ENCODE data around the gene GRIN2B.

GRIN2B gene

DNA sequence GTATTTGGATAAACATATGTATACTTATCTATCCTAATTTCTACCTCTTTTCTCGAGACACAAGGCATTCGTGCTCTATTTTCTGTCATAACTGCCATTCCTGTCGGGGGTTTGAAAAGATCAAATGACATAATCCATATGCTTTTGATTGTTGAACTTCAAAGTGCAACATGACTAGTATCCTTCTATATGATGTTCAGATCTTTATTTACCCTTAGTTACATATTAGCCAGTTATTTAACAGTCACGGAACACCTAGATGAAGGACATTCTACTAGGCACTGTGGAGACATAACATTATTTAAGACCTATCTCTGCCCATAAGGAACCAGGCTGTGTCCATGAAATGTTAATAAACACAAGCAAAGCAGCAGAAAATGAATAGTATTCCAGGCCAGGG is 11.2 kb upstream of the GRIN2B start:
- H2BK15ac ChIP-seq (replicated peaks; ENCODE audit: low read depth) = no peak overlapping the region
- H3K79me1 ChIP-seq (ENCODE audit: low read length) = no peaks in the 10 kb centered on the region
- H3K4me1 ChIP-seq (ENCODE audit: control insufficient read depth, low read depth, low read length) = no peaks in the 10 kb centered on the region
- H3K4ac ChIP-seq (ENCODE audit: low read depth, low read length) = no peak overlapping the region
- H2AK5ac ChIP-seq (ENCODE audit: low read length) = no peak overlapping the region
- H3K79me2 ChIP-seq (ENCODE audit: control insufficient read depth, insufficient read depth, low read length) = no peaks in the 10 kb centered on the region
- no peak overlapping the region for H3K18ac ChIP-seq (ENCODE audit: low read length)
- WGBS (ENCODE audit: extremely low coverage, insufficient coverage, low lambda C conversion rate) = no CpG with 5 or more reads among the region's 4 CpGs
- H3K36me3 ChIP-seq (ENCODE audit: control insufficient read depth, insufficient read depth, low read length) = no peaks in the 10 kb centered on the region
- no peak overlapping the region for H3K56ac ChIP-seq (ENCODE audit: low read length)
- H4K8ac ChIP-seq (ENCODE audit: low read depth, low read length) = no peak overlapping the region
- H3K23ac ChIP-seq (ENCODE audit: low read length) = no peak overlapping the region
- no peak overlapping the region for H3K27ac ChIP-seq (ENCODE audit: low read depth, low read length)
- H3K27me3 ChIP-seq (ENCODE audit: insufficient read depth, low read length, poor library complexity) = no peaks in the 10 kb centered on the region
- no peak overlapping the region for H4K5ac ChIP-seq (ENCODE audit: low read length)
- DNase-seq = no peak
- no peak overlapping the region for H3K4me2 ChIP-seq (ENCODE audit: low read length)
- H2BK5ac ChIP-seq (ENCODE audit: low read length) = no peak overlapping the region
- no peak overlapping the region for H3K9ac ChIP-seq (ENCODE audit: low read length)
- no peak overlapping the region for H3K4me3 ChIP-seq (ENCODE audit: low read length)
- no peak overlapping the region for H2BK120ac ChIP-seq (ENCODE audit: low read depth, low read length)

DNA sequence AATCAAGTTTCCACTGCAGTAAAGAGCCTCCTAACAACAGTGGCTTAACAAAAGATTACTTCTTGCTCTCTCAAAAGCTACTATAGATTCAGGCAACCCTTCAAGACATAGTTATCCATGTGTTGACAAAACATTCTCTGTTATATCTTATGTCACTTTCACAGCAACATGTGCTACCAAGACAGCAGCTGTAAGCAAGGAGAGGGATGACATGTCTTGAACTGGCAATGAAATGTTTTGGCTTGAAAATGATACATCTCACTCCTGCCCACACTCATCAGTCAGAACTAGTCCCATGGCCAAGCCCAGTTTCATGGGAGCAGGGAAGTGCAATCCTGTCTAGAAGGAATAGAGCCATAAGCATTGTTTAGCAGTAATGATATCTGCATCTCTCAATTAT is 10.7 kb upstream of the GRIN2B start:
- no peak overlapping the region for H2BK15ac ChIP-seq (replicated peaks; ENCODE audit: low read depth)
- no peak overlapping the region for H3K18ac ChIP-seq (ENCODE audit: low read length)
- H3K4me2 ChIP-seq (ENCODE audit: low read length) = no peak overlapping the region
- H3K36me3 ChIP-seq (ENCODE audit: control insufficient read depth, insufficient read depth, low read length) = no peaks in the 10 kb centered on the region
- H3K27ac ChIP-seq (ENCODE audit: low read depth, low read length) = no peak overlapping the region
- no peak overlapping the region for H3K23ac ChIP-seq (ENCODE audit: low read length)
- no peak overlapping the region for H2BK5ac ChIP-seq (ENCODE audit: low read length)
- no peak overlapping the region for H3K9ac ChIP-seq (ENCODE audit: low read length)
- no peaks in the 10 kb centered on the region for H3K27me3 ChIP-seq (ENCODE audit: insufficient read depth, low read length, poor library complexity)
- H4K5ac ChIP-seq (ENCODE audit: low read length) = no peak overlapping the region
- H3K4me3 ChIP-seq (ENCODE audit: low read length) = no peak overlapping the region
- H2BK120ac ChIP-seq (ENCODE audit: low read depth, low read length) = no peak overlapping the region
- no peak overlapping the region for H3K4ac ChIP-seq (ENCODE audit: low read depth, low read length)
- no peak overlapping the region for H2AK5ac ChIP-seq (ENCODE audit: low read length)
- H3K56ac ChIP-seq (ENCODE audit: low read length) = no peak overlapping the region
- DNase-seq = no peak
- H3K79me1 ChIP-seq (ENCODE audit: low read length) = no peaks in the 10 kb centered on the region
- no peak overlapping the region for H4K8ac ChIP-seq (ENCODE audit: low read depth, low read length)
- H3K79me2 ChIP-seq (ENCODE audit: control insufficient read depth, insufficient read depth, low read length) = no peaks in the 10 kb centered on the region
- no peaks in the 10 kb centered on the region for H3K4me1 ChIP-seq (ENCODE audit: control insufficient read depth, low read depth, low read length)

DNA sequence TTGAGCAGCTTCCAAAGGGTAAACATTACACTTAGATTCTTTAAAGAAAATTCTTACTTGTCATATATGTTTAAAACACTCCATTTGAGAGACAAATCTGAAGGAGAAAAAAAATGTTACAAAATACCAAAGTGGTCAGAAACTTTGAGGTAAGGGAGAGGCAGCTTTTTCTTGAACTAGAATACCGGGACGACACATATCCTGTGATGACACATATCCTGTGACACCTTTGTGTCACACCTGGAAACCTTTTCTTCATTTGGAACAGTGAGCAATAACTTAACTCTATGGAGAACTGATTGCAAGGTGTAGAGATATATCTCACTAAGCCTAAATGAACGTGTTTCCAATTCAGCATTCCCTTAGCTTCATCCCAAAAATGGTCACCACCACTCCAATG is 4.6 kb upstream of the GRIN2B start:
- Histone ChIP-seq H3K4me2 (ENCODE audit: low read length) (no peak overlapping the region), H3K56ac (ENCODE audit: low read length) (no peak overlapping the region), H3K79me1 (ENCODE audit: low read length) (no peaks in the 10 kb centered on the region), H4K5ac (ENCODE audit: low read length) (no peak overlapping the region), H3K36me3 (ENCODE audit: control insufficient read depth, insufficient read depth, low read length) (no peaks in the 10 kb centered on the region), H3K27ac (ENCODE audit: low read depth, low read length) (no peak overlapping the region), H4K8ac (ENCODE audit: low read depth, low read length) (no peak overlapping the region), H2BK15ac (replicated peaks; ENCODE audit: low read depth) (no peak overlapping the region), H2BK120ac (ENCODE audit: low read depth, low read length) (no peak overlapping the region), H2BK5ac (ENCODE audit: low read length) (no peak overlapping the region), H3K18ac (ENCODE audit: low read length) (no peak overlapping the region), H3K4ac (ENCODE audit: low read depth, low read length) (no peak overlapping the region), H3K27me3 (ENCODE audit: insufficient read depth, low read length, poor library complexity) (no peaks in the 10 kb centered on the region), H3K23ac (ENCODE audit: low read length) (no peak overlapping the region), H3K79me2 (ENCODE audit: control insufficient read depth, insufficient read depth, low read length) (no peaks in the 10 kb centered on the region), H3K4me3 (ENCODE audit: low read length) (no peak overlapping the region), H3K4me1 (ENCODE audit: control insufficient read depth, low read depth, low read length) (no peaks in the 10 kb centered on the region), H2AK5ac (ENCODE audit: low read length) (no peak overlapping the region), H3K9ac (ENCODE audit: low read length) (no peak overlapping the region)
- no CpG with 5 or more reads among the region's 3 CpGs for WGBS (ENCODE audit: extremely low coverage, insufficient coverage, low lambda C conversion rate)
- DNase-seq = no peak

DNA sequence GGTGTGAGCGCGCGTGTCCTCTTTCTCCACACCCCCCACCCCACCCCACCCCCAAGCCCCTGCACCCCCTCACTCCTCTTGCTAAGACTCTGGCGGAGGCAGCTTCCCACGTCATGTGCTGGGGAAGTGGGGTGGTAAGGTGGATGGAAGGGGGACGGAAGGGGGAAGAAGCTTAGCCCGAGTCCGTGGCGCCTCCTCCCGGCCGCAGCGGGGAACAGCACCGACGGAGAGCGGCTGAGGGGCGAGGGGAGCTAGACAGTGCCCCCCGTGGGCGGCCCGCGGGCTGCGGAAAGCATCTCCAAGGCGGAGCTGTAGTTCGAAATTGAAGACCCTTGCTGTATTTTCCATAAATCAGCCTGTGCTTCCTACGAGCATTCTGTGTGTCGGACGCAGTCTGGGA is 588 bp upstream of the GRIN2B start:
- H2BK15ac ChIP-seq (replicated peaks; ENCODE audit: low read depth) = no peak overlapping the region
- H3K36me3 ChIP-seq (ENCODE audit: control insufficient read depth, insufficient read depth, low read length) = no peaks in the 10 kb centered on the region
- no peaks in the 10 kb centered on the region for H3K4me1 ChIP-seq (ENCODE audit: control insufficient read depth, low read depth, low read length)
- H3K27ac ChIP-seq (ENCODE audit: low read depth, low read length) = no peak overlapping the region
- H3K18ac ChIP-seq (ENCODE audit: low read length) = no peak overlapping the region
- no peak overlapping the region for H2AK5ac ChIP-seq (ENCODE audit: low read length)
- H3K9ac ChIP-seq (ENCODE audit: low read length) = no peak overlapping the region
- no peak overlapping the region for H3K4me3 ChIP-seq (ENCODE audit: low read length)
- H3K56ac ChIP-seq (ENCODE audit: low read length) = peak overlapping the region; percentile 77
- H3K79me1 ChIP-seq (ENCODE audit: low read length) = no peaks in the 10 kb centered on the region
- H3K4me2 ChIP-seq (ENCODE audit: low read length) = no peak overlapping the region
- no peak overlapping the region for H3K4ac ChIP-seq (ENCODE audit: low read depth, low read length)
- no peak overlapping the region for H2BK5ac ChIP-seq (ENCODE audit: low read length)
- H3K79me2 ChIP-seq (ENCODE audit: control insufficient read depth, insufficient read depth, low read length) = no peaks in the 10 kb centered on the region
- peaks cover 4% of the 10 kb centered on the region for H3K27me3 ChIP-seq (ENCODE audit: insufficient read depth, low read length, poor library complexity)
- no peak overlapping the region for H3K23ac ChIP-seq (ENCODE audit: low read length)
- no CpG with 5 or more reads among the region's 26 CpGs for WGBS (ENCODE audit: extremely low coverage, insufficient coverage, low lambda C conversion rate)
- H4K8ac ChIP-seq (ENCODE audit: low read depth, low read length) = no peak overlapping the region
- DNase-seq = peak; percentile 75
- no peak overlapping the region for H4K5ac ChIP-seq (ENCODE audit: low read length)
- H2BK120ac ChIP-seq (ENCODE audit: low read depth, low read length) = no peak overlapping the region

DNA sequence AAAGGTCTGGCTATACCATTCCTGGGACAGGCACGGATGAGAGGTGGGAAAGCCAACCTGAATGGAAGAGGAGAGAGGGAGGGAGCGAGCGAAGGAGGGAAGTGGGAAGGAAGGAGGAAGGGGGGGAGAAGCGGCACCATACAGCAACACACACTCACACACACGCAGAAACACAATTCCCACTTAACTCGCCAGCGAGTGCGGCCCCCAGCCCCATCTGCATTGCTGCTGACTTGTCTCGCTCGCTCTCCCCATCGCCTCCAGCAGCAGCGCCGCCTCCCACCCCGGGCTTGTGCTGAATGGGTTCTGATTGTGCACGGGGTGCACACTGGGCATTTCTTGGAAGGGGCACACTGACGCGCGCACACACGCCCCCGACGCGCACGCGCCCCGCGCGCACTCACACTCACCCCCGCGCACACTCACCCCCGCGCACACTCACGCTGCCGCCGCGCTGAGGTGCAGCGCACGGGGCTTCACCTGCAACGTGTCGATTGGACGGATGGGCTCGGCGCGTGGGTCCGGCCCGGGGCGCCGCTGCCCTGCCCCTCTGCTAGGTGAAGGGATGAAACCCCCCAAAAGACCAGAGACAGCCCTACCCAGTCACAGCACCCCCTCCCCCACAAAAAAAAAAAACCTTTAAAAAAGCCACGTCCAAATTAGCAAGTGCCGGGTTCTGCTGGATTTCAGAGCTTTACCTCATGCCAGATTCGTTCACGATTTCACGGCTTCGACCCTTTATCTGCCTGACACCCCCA is 685 bp downstream of the GRIN2B start:
- Histone ChIP-seq H3K9ac (ENCODE audit: low read length) (no peak overlapping the region), H3K79me1 (ENCODE audit: low read length) (no peaks in the 10 kb centered on the region), H3K79me2 (ENCODE audit: control insufficient read depth, insufficient read depth, low read length) (no peaks in the 10 kb centered on the region), H2BK5ac (ENCODE audit: low read length) (no peak overlapping the region), H3K4me3 (ENCODE audit: low read length) (peak overlapping the region; percentile 33), H3K18ac (ENCODE audit: low read length) (no peak overlapping the region), H4K5ac (ENCODE audit: low read length) (no peak overlapping the region), H3K23ac (ENCODE audit: low read length) (no peak overlapping the region), H3K27ac (ENCODE audit: low read depth, low read length) (no peak overlapping the region), H4K8ac (ENCODE audit: low read depth, low read length) (no peak overlapping the region), H3K4me2 (ENCODE audit: low read length) (peak overlapping the region; percentile 45), H3K56ac (ENCODE audit: low read length) (no peak overlapping the region), H2BK120ac (ENCODE audit: low read depth, low read length) (no peak overlapping the region), H2BK15ac (replicated peaks; ENCODE audit: low read depth) (no peak overlapping the region), H3K36me3 (ENCODE audit: control insufficient read depth, insufficient read depth, low read length) (no peaks in the 10 kb centered on the region), H3K4me1 (ENCODE audit: control insufficient read depth, low read depth, low read length) (no peaks in the 10 kb centered on the region), H2AK5ac (ENCODE audit: low read length) (no peak overlapping the region), H3K4ac (ENCODE audit: low read depth, low read length) (no peak overlapping the region), H3K27me3 (ENCODE audit: insufficient read depth, low read length, poor library complexity) (peaks cover 4% of the 10 kb centered on the region)
- DNase-seq = peak; percentile 41
- WGBS (ENCODE audit: extremely low coverage, insufficient coverage, low lambda C conversion rate) = no CpG with 5 or more reads among the region's 53 CpGs

DNA sequence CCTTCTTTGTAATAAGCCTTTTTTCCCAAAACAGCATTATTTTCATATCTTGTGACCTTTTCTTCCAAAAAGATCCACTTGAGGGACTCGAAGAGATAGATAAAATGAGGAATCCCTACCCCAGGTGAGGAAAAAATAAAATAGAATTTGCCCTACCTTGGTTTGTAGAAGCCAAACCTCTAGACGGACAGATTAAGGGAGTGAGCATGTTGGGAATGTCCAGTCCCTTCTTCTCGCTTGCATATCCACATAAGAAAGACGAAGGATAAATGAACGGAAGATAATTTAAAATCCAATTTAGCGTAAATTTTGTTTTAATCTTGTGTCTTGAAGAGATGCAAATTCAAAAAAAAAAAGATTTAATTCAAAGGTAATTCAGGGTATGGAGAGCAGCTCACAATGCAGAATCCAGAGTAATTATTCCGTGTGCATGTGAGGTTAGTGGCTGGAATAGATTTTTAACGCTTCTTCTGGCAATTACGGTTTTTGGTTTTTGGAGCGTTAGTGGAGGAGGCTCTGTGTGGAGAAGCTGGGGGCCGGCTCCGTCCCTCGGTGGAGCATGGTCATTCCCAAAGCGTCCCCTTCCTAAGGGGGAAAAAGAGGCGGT is 1.5 kb downstream of the GRIN2B start:
- Histone ChIP-seq H3K36me3 (ENCODE audit: control insufficient read depth, insufficient read depth, low read length) (no peaks in the 10 kb centered on the region), H3K18ac (ENCODE audit: low read length) (no peak overlapping the region), H2BK120ac (ENCODE audit: low read depth, low read length) (no peak overlapping the region), H3K27me3 (ENCODE audit: insufficient read depth, low read length, poor library complexity) (peaks cover 4% of the 10 kb centered on the region), H4K5ac (ENCODE audit: low read length) (no peak overlapping the region), H3K79me1 (ENCODE audit: low read length) (no peaks in the 10 kb centered on the region), H3K79me2 (ENCODE audit: control insufficient read depth, insufficient read depth, low read length) (no peaks in the 10 kb centered on the region), H2AK5ac (ENCODE audit: low read length) (no peak overlapping the region), H3K4me2 (ENCODE audit: low read length) (peak overlapping the region; percentile 45), H4K8ac (ENCODE audit: low read depth, low read length) (no peak overlapping the region), H3K4ac (ENCODE audit: low read depth, low read length) (no peak overlapping the region), H2BK5ac (ENCODE audit: low read length) (no peak overlapping the region), H3K23ac (ENCODE audit: low read length) (no peak overlapping the region), H3K4me3 (ENCODE audit: low read length) (no peak overlapping the region), H3K27ac (ENCODE audit: low read depth, low read length) (no peak overlapping the region), H2BK15ac (replicated peaks; ENCODE audit: low read depth) (no peak overlapping the region), H3K4me1 (ENCODE audit: control insufficient read depth, low read depth, low read length) (no peaks in the 10 kb centered on the region), H3K9ac (ENCODE audit: low read length) (no peak overlapping the region), H3K56ac (ENCODE audit: low read length) (no peak overlapping the region)
- no peak for DNase-seq
- no CpG with 5 or more reads among the region's 15 CpGs for WGBS (ENCODE audit: extremely low coverage, insufficient coverage, low lambda C conversion rate)

Data from mesendoderm (in vitro differentiated cells).